Neural progenitor cell (in vitro differentiated cells): ENCODE results near the gene NXPH3.

Experiments
- EZH2 ChIP-seq: fragments of 200-600 bp; sonication (generic); IDR thresholded peaks from 2 replicates; pipeline ENCODE4 v1.6.1; 2017; ENCODE audit warnings: antibody characterized with exemption, mild to moderate bottlenecking, moderate library complexity
- EZH2phosphoT487 ChIP-seq: fragments of 200-600 bp; sonication (generic); IDR thresholded peaks from 2 replicates; pipeline ENCODE4 v1.6.1; 2017; ENCODE audit warnings: antibody characterized with exemption
- TF ChIP-seq, protein P1 (sequence below): fragments of 200-600 bp; sonication (generic); IDR thresholded peaks from 2 replicates; pipeline ENCODE4 v1.5.1; 2017; ENCODE audit warnings: antibody characterized with exemption, mild to moderate bottlenecking

DNA sequence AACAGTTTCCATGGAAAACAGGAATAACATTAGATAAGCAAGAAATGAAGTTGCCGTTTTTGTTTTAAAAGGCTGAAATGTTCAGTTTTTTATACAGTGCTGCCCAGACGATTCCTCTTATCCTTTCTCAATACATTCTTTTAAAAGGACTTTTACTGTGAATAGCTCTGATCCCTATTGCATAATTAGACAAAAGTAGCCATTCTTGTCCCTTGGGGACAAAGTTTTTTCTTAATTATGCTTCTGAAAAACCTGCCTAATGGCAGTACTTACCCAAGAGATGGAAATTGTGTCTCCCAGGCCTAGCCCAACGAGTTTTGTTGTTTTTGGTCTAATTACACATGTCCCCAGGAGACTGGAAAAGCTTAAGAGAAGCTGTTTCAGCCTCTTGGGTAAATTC lies 27.6 kb downstream of the NXPH3 start:
- TF ChIP-seq, protein P1, sequence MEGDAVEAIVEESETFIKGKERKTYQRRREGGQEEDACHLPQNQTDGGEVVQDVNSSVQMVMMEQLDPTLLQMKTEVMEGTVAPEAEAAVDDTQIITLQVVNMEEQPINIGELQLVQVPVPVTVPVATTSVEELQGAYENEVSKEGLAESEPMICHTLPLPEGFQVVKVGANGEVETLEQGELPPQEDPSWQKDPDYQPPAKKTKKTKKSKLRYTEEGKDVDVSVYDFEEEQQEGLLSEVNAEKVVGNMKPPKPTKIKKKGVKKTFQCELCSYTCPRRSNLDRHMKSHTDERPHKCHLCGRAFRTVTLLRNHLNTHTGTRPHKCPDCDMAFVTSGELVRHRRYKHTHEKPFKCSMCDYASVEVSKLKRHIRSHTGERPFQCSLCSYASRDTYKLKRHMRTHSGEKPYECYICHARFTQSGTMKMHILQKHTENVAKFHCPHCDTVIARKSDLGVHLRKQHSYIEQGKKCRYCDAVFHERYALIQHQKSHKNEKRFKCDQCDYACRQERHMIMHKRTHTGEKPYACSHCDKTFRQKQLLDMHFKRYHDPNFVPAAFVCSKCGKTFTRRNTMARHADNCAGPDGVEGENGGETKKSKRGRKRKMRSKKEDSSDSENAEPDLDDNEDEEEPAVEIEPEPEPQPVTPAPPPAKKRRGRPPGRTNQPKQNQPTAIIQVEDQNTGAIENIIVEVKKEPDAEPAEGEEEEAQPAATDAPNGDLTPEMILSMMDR: no peak
- TF ChIP-seq EZH2phosphoT487 (no peak), EZH2 (no peak)
